HG02981 (cell line): ENCODE measurements around the gene UQCRQ.

Source experiments
- ATAC-seq: cut with Tn5 transposase; IDR thresholded peaks from one replicate; pipeline ENCODE4 v1.9.1; 2021; ENCODE audit warnings: mild to moderate bottlenecking, moderate library complexity; ENCODE audit not compliant: unreplicated experiment

UQCRQ gene

DNA sequence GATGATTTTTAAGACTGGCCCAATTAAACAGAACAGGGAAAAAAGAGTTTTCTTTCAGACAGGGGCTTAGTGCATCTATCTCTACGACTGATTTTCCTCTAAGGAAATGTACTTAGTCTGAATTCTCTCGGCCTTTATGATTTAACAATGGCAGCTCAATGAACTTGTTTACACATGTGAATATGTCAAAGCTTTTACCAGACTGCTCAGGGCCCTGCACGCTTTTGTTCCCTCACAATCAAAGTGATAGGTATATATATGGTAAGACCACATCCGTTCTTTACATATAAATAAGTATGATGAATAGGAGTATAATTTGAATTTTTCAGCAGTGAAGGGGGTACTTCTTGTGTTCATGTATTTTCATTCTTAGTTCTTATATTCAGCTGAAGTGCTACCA lies 34.6 kb downstream of the UQCRQ start:
- ATAC-seq = no peak

DNA sequence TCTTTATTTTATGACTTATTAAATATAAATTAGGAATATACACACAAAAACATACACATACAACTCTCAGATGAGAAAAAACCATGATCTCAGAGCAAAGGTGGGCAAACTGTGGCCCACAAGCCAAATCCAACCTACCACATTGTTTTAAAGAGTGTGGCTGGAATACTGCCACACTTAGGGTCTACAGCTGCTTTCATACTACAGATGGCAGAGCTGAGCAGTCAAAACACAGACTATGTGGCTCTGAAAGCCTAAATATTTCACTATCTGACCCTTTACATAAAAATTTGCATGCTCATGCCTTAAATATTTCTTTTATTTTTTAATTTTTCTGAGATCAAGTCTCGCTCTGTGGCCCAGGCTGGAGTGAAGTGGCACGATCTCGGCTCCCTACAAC lies 35.3 kb downstream of the UQCRQ start:
- no peak for ATAC-seq

DNA sequence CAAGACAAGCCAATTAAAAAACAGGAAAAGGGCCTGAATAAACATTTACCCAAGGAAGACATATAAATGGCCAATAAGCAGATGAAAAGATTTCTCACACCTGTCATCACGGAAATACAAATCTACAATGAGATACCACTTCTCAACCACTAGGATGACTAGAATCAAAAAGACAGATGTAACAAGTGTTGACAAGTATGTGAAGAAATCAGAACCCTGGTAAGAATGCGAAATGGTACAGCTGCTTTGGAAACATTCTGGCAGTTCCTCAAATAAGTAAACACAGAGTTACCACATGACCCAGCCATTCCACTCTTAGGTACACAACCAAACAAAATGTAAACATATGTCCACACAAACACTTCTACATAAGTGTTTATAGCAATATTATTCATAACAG lies 39.5 kb downstream of the UQCRQ start:
- no peak for ATAC-seq

DNA sequence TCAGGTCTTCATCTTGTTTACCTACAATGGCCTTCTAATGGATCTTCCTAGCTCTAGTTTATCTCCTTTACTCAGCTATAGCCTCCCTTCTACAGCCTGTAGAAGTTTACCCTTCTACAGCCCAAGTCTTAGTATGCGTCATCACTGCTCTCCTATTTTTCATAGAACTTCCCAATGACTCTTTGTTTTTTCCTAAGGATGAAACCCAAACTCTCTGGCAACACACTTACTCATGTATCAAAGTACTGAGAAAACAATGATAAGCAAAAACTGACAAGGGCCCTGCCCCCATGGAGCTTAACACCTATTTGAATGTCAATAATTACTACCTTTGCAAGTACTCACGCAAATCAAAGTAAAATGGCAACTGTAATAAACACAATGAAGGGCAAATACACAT lies 40.7 kb downstream of the UQCRQ start:
- no peak for ATAC-seq

DNA sequence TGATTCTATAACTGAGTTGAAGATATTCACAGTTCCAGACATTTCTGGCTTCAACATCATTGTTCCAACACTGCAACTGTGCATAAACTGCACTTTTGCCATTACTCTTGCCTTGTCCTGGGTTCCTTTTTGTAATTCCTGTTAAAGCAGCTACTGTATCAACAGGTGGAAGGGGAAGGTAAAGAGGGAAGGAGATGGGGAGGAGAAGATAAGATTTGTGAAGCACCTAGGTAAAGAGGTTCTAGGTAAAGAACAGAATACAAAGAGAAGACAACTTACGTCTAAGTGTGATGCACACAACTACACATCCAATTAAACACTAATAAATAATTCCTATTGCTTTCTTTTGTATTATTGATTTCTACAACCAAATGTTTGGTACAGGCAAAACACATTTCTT lies 43.3 kb downstream of the UQCRQ start:
- no peak for ATAC-seq

GRCh38 chr5:132915681-132916080 lies 49.2 kb downstream of the UQCRQ start:
- ATAC-seq = no peak

- no peak for ATAC-seq
These were observed 49.6 kb downstream of the UQCRQ start for GRCh38 chr5:132916086-132916485.
